GM23338 (cell line): Measurements from ENCODE around the gene TUBB2A. TPM values are rescaled to one million over a fixed set of nuclear protein-coding genes. Genes with fewer than 3 reads are reported as not detected.

Experiments
- ATAC-seq: fragments of 200-7000 bp; cut with Tn5 transposase; 3 replicates; pipeline ENCODE4 v1.9.1; 2020
- DNase-seq: peaks from one replicate; pipeline ENCODE4 v3.0.0-alpha.2; 2015; ENCODE audit warnings: low spot score
- H2AFZ ChIP-seq: fragments of 200-600 bp; sonication (generic); 2 replicates; pipeline ENCODE4 v1.8.0; 2016; ENCODE audit warnings: antibody characterized with exemption, mild to moderate bottlenecking, moderate library complexity
- H3F3A ChIP-seq: fragments of 200-600 bp; sonication (generic); replicated peaks from 2 replicates; pipeline ENCODE4 v1.8.0; 2017; ENCODE audit warnings: antibody characterized with exemption, mixed run types, low read depth
- H3K27ac ChIP-seq: fragments of 200-600 bp; sonication (generic); 2 replicates; pipeline ENCODE4 v1.6.1; 2016; ENCODE audit warnings: low read depth
- H3K27me3 ChIP-seq: fragments of 200-600 bp; sonication (generic); 2 replicates; pipeline ENCODE4 v1.8.0; 2016; ENCODE audit warnings: mild to moderate bottlenecking, mixed run types, moderate library complexity; ENCODE audit not compliant: insufficient read depth
- H3K36me3 ChIP-seq: fragments of 200-600 bp; sonication (generic); 2 replicates; pipeline ENCODE4 v1.8.0; 2016; ENCODE audit warnings: mild to moderate bottlenecking; ENCODE audit not compliant: insufficient read depth
- H3K4me1 ChIP-seq: fragments of 200-600 bp; sonication (generic); 2 replicates; pipeline ENCODE4 v1.8.0; 2016; ENCODE audit warnings: mild to moderate bottlenecking, moderate library complexity; ENCODE audit not compliant: insufficient read depth
- H3K4me2 ChIP-seq: fragments of 200-600 bp; sonication (generic); 2 replicates; pipeline ENCODE4 v1.7.1; 2017; ENCODE audit warnings: mixed run types
- H3K4me3 ChIP-seq: fragments of 200-600 bp; sonication (generic); 2 replicates; pipeline ENCODE4 v1.6.1; 2016; ENCODE audit warnings: mixed run types
- H3K79me2 ChIP-seq: fragments of 200-600 bp; sonication (generic); replicated peaks from 2 replicates; pipeline ENCODE4 v1.8.0; 2017; ENCODE audit warnings: mild to moderate bottlenecking; ENCODE audit not compliant: insufficient read depth
- H3K9me2 ChIP-seq: fragments of 200-600 bp; sonication (generic); 2 replicates; pipeline ENCODE4 v1.8.0; 2017; ENCODE audit not compliant: insufficient read depth
- H4K20me1 ChIP-seq: fragments of 200-600 bp; sonication (generic); replicated peaks from 2 replicates; pipeline ENCODE4 v1.8.0; 2017; ENCODE audit warnings: mild to moderate bottlenecking; ENCODE audit not compliant: insufficient read depth
- H3K27ac Mint-ChIP-seq: 2 replicates; pipeline ENCODE4 v1.8.0; 2020; ENCODE audit warnings: inconsistent platforms, mild to moderate bottlenecking, moderate library complexity, mixed read lengths
- H3K27me3 Mint-ChIP-seq: 3 replicates; pipeline ENCODE4 v1.8.0; 2022; ENCODE audit warnings: low read depth, mild to moderate bottlenecking, moderate library complexity, mixed read lengths, inconsistent platforms; ENCODE audit not compliant: insufficient read depth, poor library complexity
- H3K36me3 Mint-ChIP-seq: 3 replicates; pipeline ENCODE4 v1.8.0; 2021; ENCODE audit warnings: low read depth, mild to moderate bottlenecking, inconsistent platforms, moderate library complexity, mixed read lengths
- H3K4me1 Mint-ChIP-seq: 3 replicates; pipeline ENCODE4 v1.8.0; 2020; ENCODE audit warnings: mild to moderate bottlenecking, inconsistent platforms, mixed read lengths
- H3K4me3 Mint-ChIP-seq: 3 replicates; pipeline ENCODE4 v1.8.0; 2021; ENCODE audit warnings: moderate library complexity, mild to moderate bottlenecking, inconsistent platforms, mixed read lengths
- H3K9me3 Mint-ChIP-seq: 3 replicates; pipeline ENCODE4 v1.8.0; 2020; ENCODE audit warnings: moderate library complexity, mild to moderate bottlenecking, inconsistent platforms, mixed read lengths
- CREB1 ChIP-seq: fragments of 250-450 bp; sonication (Bioruptor Pico); IDR thresholded peaks from 2 replicates; pipeline ENCODE4 v1.5.0; 2020; ENCODE audit warnings: low read depth, mild to moderate bottlenecking, moderate library complexity
- EZH2 ChIP-seq: fragments of 200-600 bp; sonication (generic); IDR thresholded peaks from one replicate; pipeline ENCODE4 v1.8.0; 2017; ENCODE audit warnings: antibody characterized with exemption, mild to moderate bottlenecking, low read depth; ENCODE audit not compliant: unreplicated experiment
- EZH2phosphoT487 ChIP-seq: fragments of 200-600 bp; sonication (generic); IDR thresholded peaks from one replicate; pipeline ENCODE4 v1.8.1; 2018; ENCODE audit warnings: antibody characterized with exemption; ENCODE audit not compliant: unreplicated experiment
- JUNB ChIP-seq: IDR thresholded peaks from one replicate; pipeline ENCODE4 v1.6.1; 2016; ENCODE audit warnings: antibody characterized with exemption; ENCODE audit not compliant: unreplicated experiment
- NANOG ChIP-seq: IDR thresholded peaks from 2 replicates; pipeline ENCODE4 v1.6.1; 2016; ENCODE audit warnings: antibody characterized with exemption, borderline replicate concordance
- POLR2AphosphoS5 ChIP-seq: IDR thresholded peaks from 2 replicates; pipeline ENCODE4 v1.6.1; 2016; ENCODE audit warnings: antibody characterized with exemption, low read depth
- REST ChIP-seq: IDR thresholded peaks from one replicate; pipeline ENCODE4 v1.6.1; 2018; ENCODE audit warnings: antibody characterized with exemption; ENCODE audit not compliant: unreplicated experiment
- STAT1 ChIP-seq: IDR thresholded peaks from one replicate; pipeline ENCODE4 v1.6.1; 2016; ENCODE audit warnings: antibody characterized with exemption; ENCODE audit not compliant: unreplicated experiment
- ZNF114 ChIP-seq: fragments of 250-450 bp; sonication (Bioruptor Pico); IDR thresholded peaks from 2 replicates; pipeline ENCODE4 v1.5.0; 2020; ENCODE audit warnings: mild to moderate bottlenecking, moderate library complexity
- ZNF331 ChIP-seq: fragments of 250-450 bp; sonication (Bioruptor Pico); IDR thresholded peaks from 2 replicates; pipeline ENCODE4 v1.5.0; 2020; ENCODE audit warnings: low read depth, mild to moderate bottlenecking, moderate library complexity
- ZNF462 ChIP-seq: fragments of 250-450 bp; sonication (Bioruptor Pico); IDR thresholded peaks from 2 replicates; pipeline ENCODE4 v1.5.0; 2020; ENCODE audit warnings: mild to moderate bottlenecking, moderate library complexity
- polyA plus RNA-seq: library from polyadenylated mRNA; unstranded; fragments of >200 nt; fragmentation: Nextera tagmentation; extraction: Ambion mirVana; gene quantifications from 2 replicates; pipeline ENCODE4 v1.2.1, GENCODE V29; 2016
- total RNA-seq: library from RNA; depleted of rRNA; stranded (reverse); fragments of >200 nt; shearing (Covaris generic); gene quantifications from 2 replicates; pipeline ENCODE4 v1.2.3, GENCODE V29; 2014
- TF ChIP-seq, protein P1 (sequence below), 2 experiments: fragments of 200-600 bp in 1 of 2; sonication (generic) in 1 of 2; conservative IDR thresholded peaks; 2 replicates each; pipeline versions ENCODE4 v1.5.1 to v1.6.1; 2016 to 2017; ENCODE audit warnings: antibody characterized with exemption in 2 of 2, low read depth in 2 of 2, mild to moderate bottlenecking in 2 of 2, moderate library complexity in 1 of 2
- TF ChIP-seq, protein P2 (sequence below): IDR thresholded peaks from 2 replicates; pipeline ENCODE4 v1.6.1; 2016; ENCODE audit warnings: antibody characterized with exemption

The TUBB2A gene
- total and polyA plus RNA-seq, 2 experiments from 2014 or later = 305 to 376 TPM

DNA sequence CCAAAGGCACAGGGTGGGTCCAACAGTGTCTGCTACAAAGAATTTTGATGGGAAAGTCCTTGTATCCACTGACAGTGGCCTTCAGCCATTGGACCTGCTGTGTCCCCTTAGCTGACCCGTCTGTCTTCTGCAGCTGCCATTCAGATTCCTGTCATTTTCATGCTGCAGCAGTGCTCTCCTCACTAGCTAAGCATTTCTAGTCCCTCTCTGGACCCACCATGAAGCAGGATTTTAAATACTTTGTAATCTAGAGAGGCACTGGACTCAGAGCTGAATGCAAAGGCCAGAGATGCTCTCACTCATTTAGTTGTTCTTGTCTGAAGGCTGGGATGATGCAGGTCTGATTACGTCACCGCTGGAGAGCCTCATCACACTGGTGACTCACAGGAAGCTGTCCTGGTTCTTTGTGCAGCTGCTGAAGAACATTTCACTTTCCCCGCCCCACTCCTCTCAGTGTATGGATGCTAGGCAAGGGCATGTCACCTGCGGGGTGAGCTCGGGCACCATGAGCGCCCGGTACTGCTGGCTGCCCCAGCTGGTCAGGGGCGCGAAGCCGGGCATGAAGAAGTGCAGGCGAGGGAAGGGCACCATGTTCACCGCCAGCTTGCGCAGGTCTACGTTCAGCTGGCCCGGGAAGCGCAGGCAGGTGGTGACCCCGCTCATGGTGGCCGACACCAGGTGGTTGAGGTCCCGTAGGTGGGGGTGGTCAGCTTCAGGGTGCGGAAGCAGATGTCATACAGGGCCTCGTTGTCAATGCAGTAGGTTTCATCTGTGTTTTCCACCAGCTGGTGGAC lies 19.4 kb upstream of the TUBB2A start:
- Mint-ChIP-seq H3K36me3 (peaks cover 2% of the 10 kb centered on the region; the same call in 2 of the 3 replicates), H3K27me3 (peaks cover 10% of the 10 kb centered on the region), H3K4me1 (peaks cover 21% of the 10 kb centered on the region), H3K9me3 (no peaks in the 10 kb centered on the region), H3K4me3 (no peak overlapping the region), H3K27ac (no peak overlapping the region)
- no peaks in the 10 kb centered on the region for H3F3A ChIP-seq
- no peaks in the 10 kb centered on the region for H4K20me1 ChIP-seq
- H3K4me3 ChIP-seq = no peak overlapping the region
- peaks cover 6% of the 10 kb centered on the region; the same call in 1 of the 2 replicates for H3K9me2 ChIP-seq
- TF ChIP-seq, protein P1, sequence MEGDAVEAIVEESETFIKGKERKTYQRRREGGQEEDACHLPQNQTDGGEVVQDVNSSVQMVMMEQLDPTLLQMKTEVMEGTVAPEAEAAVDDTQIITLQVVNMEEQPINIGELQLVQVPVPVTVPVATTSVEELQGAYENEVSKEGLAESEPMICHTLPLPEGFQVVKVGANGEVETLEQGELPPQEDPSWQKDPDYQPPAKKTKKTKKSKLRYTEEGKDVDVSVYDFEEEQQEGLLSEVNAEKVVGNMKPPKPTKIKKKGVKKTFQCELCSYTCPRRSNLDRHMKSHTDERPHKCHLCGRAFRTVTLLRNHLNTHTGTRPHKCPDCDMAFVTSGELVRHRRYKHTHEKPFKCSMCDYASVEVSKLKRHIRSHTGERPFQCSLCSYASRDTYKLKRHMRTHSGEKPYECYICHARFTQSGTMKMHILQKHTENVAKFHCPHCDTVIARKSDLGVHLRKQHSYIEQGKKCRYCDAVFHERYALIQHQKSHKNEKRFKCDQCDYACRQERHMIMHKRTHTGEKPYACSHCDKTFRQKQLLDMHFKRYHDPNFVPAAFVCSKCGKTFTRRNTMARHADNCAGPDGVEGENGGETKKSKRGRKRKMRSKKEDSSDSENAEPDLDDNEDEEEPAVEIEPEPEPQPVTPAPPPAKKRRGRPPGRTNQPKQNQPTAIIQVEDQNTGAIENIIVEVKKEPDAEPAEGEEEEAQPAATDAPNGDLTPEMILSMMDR (conservative IDR thresholded peaks at IDR 0.05; ENCODE audit: low read depth in 2 of 2) = no peak
- no peak for TF ChIP-seq CREB1 (CRISPR knock-in tag)
- no peak for TF ChIP-seq POLR2AphosphoS5
- TF ChIP-seq EZH2 = no peak
- TF ChIP-seq EZH2phosphoT487 = no peak
- TF ChIP-seq STAT1 = no peak
- TF ChIP-seq ZNF114 (CRISPR knock-in tag) = no peak
- TF ChIP-seq REST = no peak
- no peak for TF ChIP-seq ZNF462 (CRISPR knock-in tag)
- TF ChIP-seq NANOG = no peak
- TF ChIP-seq ZNF331 = no peak
- TF ChIP-seq, protein P2, sequence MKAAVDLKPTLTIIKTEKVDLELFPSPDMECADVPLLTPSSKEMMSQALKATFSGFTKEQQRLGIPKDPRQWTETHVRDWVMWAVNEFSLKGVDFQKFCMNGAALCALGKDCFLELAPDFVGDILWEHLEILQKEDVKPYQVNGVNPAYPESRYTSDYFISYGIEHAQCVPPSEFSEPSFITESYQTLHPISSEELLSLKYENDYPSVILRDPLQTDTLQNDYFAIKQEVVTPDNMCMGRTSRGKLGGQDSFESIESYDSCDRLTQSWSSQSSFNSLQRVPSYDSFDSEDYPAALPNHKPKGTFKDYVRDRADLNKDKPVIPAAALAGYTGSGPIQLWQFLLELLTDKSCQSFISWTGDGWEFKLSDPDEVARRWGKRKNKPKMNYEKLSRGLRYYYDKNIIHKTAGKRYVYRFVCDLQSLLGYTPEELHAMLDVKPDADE = no peak
- TF ChIP-seq JUNB = no peak
- no peaks in the 10 kb centered on the region for H3K79me2 ChIP-seq
- H3K27ac ChIP-seq = no peak overlapping the region
- H3K4me1 ChIP-seq = peaks cover 14% of the 10 kb centered on the region
- ATAC-seq (no peak), DNase-seq (no peak)
- H3K36me3 ChIP-seq = no peaks in the 10 kb centered on the region
- no peak overlapping the region for H3K4me2 ChIP-seq
- H2AFZ ChIP-seq = no peak overlapping the region
- H3K27me3 ChIP-seq = no peaks in the 10 kb centered on the region
